Lower lobe of right lung (tissue), 2 donors: Measurements from ENCODE around the gene NRXN2. TPM values are rescaled to one million over a fixed set of nuclear protein-coding genes. Genes with fewer than 3 reads are reported as not detected.
A peak's percentile ranks its signal among the peaks of the same experiment; 100 is the strongest.

ENCODE experiments used
- ATAC-seq, 2 donors: fragments of 200-7000 bp; cut with Tn5 transposase; one replicate each; pipeline ENCODE4 v1.9.1; 2020 to 2022; ENCODE audit warnings: mild to moderate bottlenecking in 2 of 2, moderate library complexity in 2 of 2
- DNase-seq: peaks from one replicate; pipeline ENCODE4 v3.0.0-alpha.2; 2020
- H3K27ac ChIP-seq: fragments of 200-600 bp; one replicate; pipeline ENCODE4 v1.8.0; 2022
- H3K27me3 ChIP-seq: fragments of 200-600 bp; one replicate; pipeline ENCODE4 v1.8.0; 2022; ENCODE audit warnings: low read depth
- H3K36me3 ChIP-seq: fragments of 200-600 bp; one replicate; pipeline ENCODE4 v1.8.0; 2022; ENCODE audit warnings: mild to moderate bottlenecking
- H3K4me1 ChIP-seq: fragments of 200-600 bp; one replicate; pipeline ENCODE4 v1.8.0; 2022
- H3K4me3 ChIP-seq: fragments of 200-600 bp; one replicate; pipeline ENCODE4 v1.8.0; 2022; ENCODE audit warnings: mild to moderate bottlenecking
- H3K9me3 ChIP-seq: fragments of 200-600 bp; one replicate; pipeline ENCODE4 v1.8.0; 2022
- intact Hi-C: fragments of 100-400 bp; cut with DNase I; formaldehyde crosslinking; loops from one replicate; pipeline ENCODE4 v1.11.0; 2022
- total RNA-seq: library from RNA; stranded (reverse); fragmentation: NEBNext Ultra II Directional; extraction: Animal tissue kit (Norgen Biotek cat#: 25700); gene quantifications from one replicate; pipeline ENCODE4 v1.2.1, GENCODE V29; 2021
- TF ChIP-seq, protein P1 (sequence below): fragments of 200-600 bp; IDR thresholded peaks from one replicate; pipeline ENCODE4 v1.8.0; 2022; ENCODE audit warnings: antibody characterized with exemption, mild to moderate bottlenecking
- donor health status: DM: no; HTN: yes; CAD: no; lungs with severe emphysema.

The NRXN2 gene
- total RNA-seq, 1 donor from 2014 or later, result 1.7 TPM

GRCh38 chr11:64653388-64653973, 69.5 kb downstream of the NRXN2 start:
- Histone ChIP-seq H3K27ac (no peak overlapping the region), H3K4me3 (no peak overlapping the region), H3K27me3 (peaks cover 4% of the 10 kb centered on the region), H3K36me3 (no peaks in the 10 kb centered on the region), H3K4me1 (peaks cover 26% of the 10 kb centered on the region), H3K9me3 (no peaks in the 10 kb centered on the region)
- TF ChIP-seq, protein P1, sequence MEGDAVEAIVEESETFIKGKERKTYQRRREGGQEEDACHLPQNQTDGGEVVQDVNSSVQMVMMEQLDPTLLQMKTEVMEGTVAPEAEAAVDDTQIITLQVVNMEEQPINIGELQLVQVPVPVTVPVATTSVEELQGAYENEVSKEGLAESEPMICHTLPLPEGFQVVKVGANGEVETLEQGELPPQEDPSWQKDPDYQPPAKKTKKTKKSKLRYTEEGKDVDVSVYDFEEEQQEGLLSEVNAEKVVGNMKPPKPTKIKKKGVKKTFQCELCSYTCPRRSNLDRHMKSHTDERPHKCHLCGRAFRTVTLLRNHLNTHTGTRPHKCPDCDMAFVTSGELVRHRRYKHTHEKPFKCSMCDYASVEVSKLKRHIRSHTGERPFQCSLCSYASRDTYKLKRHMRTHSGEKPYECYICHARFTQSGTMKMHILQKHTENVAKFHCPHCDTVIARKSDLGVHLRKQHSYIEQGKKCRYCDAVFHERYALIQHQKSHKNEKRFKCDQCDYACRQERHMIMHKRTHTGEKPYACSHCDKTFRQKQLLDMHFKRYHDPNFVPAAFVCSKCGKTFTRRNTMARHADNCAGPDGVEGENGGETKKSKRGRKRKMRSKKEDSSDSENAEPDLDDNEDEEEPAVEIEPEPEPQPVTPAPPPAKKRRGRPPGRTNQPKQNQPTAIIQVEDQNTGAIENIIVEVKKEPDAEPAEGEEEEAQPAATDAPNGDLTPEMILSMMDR, result no peak
- no peak for DNase-seq
- intact Hi-C loops, result loop anchor here (5.0 kb wide), 1 partner anchor 101 kb away; no protein-coding TSS in a partner anchor
- ATAC-seq, result no peak

DNA sequence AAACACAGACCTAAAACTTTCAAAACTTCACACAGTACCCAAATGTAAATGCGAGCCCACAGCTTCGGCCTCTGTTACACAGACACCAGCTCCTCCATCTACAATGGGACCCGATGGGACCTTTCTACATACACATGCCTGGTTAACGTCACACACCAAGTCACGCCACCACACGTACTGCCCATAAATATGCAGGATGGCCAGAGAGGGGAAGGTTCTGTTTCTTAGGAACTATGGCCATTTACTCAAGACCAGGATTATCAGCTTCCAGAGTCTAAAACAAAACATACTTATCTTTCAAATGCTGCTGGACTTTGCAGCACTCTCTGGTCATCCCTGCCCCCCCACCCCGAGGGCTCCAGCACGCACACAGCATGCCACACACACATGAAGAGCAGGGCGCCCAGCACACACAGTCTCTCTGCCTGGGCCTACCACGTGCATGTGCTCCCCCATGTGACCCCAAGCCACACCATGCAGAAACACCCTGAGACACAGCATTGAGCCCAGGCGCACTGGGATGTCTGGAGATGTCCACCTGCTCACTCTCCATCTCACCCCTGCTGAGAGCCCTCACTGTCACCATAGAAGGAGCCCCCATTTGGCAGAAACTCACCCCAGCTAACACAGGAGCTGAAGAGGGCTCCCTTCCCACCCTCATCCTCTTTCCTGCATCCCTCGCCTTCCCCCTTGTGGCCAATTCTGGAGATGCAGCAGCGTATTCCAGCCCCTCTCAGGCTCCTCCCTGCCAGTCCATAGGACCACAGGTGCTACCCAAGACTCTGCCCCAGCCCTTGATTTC, 70.2 kb downstream of the NRXN2 start:
- DNase-seq (peak; percentile 67), ATAC-seq (peak; percentile 66 to 80)
- intact Hi-C loops, result loop anchor here (5.0 kb wide), 1 partner anchor 100 kb away; no protein-coding TSS in a partner anchor

DNA sequence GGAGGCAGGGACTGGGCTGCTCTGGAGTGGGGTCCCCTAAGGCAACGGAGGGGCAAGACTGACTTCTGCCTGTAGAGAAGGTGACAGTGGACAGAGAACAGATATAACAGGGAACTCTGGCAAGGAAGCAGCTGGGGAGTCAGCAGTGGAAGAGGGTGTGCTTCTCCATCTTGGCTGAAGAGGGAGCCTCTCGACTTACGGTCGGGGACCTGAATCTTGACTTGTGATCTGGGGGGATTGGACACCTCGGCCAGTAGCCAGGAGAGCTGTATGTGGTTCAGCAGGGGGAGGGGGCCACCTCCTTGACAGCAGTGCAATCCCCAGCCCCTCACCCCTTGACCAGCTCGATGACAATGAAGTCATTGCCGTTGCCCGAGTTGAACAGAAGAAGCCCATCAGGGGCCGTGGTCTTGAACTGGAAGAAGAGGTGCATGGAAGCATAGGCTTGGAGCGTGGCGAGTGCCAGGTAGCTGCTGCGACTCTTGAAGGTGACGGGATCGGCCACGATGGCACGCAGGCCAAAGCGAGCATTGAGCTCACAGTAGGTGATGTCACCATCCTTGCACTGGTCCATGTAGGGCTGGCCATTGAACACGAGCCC, 72.0 kb downstream of the NRXN2 start:
- peaks cover 4% of the 10 kb centered on the region for H3K27me3 ChIP-seq
- no peak overlapping the region for H3K4me3 ChIP-seq
- no peaks in the 10 kb centered on the region for H3K36me3 ChIP-seq
- no peak for DNase-seq
- no peaks in the 10 kb centered on the region for H3K9me3 ChIP-seq
- ATAC-seq, result no peak
- TF ChIP-seq, protein P1, result peak; percentile 24
- H3K4me1 ChIP-seq, result peaks cover 20% of the 10 kb centered on the region
- intact Hi-C loops, result loop anchor here (5.0 kb wide), 1 partner anchor 99 kb away; no protein-coding TSS in a partner anchor
- no peak overlapping the region for H3K27ac ChIP-seq

More for the DNA sequence above, 70.2 kb downstream of the NRXN2 start:
- Histone ChIP-seq H3K4me1 (peaks cover 26% of the 10 kb centered on the region), H3K9me3 (no peaks in the 10 kb centered on the region), H3K4me3 (no peak overlapping the region), H3K27ac (no peak overlapping the region), H3K36me3 (no peaks in the 10 kb centered on the region), H3K27me3 (peaks cover 4% of the 10 kb centered on the region)
- TF ChIP-seq, protein P1, result peak; percentile 79

GRCh38 chr11:64649291-64649697, 73.7 kb downstream of the NRXN2 start:
- no peak overlapping the region for H3K4me3 ChIP-seq
- intact Hi-C loops, result no loop called here
- H3K9me3 ChIP-seq, result no peaks in the 10 kb centered on the region
- ATAC-seq, result no peak
- H3K36me3 ChIP-seq, result no peaks in the 10 kb centered on the region
- no peak for DNase-seq
- peaks cover 15% of the 10 kb centered on the region for H3K27me3 ChIP-seq
- no peak overlapping the region for H3K27ac ChIP-seq
- peaks cover 16% of the 10 kb centered on the region for H3K4me1 ChIP-seq
- TF ChIP-seq, protein P1, result peak; percentile 26

- Histone ChIP-seq H3K27ac (no peak overlapping the region), H3K4me3 (no peak overlapping the region), H3K9me3 (no peaks in the 10 kb centered on the region), H3K27me3 (peaks cover 23% of the 10 kb centered on the region), H3K4me1 (peaks cover 8% of the 10 kb centered on the region), H3K36me3 (no peaks in the 10 kb centered on the region)
- TF ChIP-seq, protein P1, result no peak
- no peak for ATAC-seq
- DNase-seq, result no peak
- intact Hi-C loops, result no loop called here
These were observed 74.4 kb downstream of the NRXN2 start for GRCh38 chr11:64648551-64648950.
